Keratinocyte (primary cell): ENCODE data around the gene TMTC3. TPM values are rescaled to one million over a fixed set of nuclear protein-coding genes. Genes with fewer than 3 reads are reported as not detected.

ENCODE experiments used
- DNase-seq: peaks from one replicate; pipeline ENCODE4 v3.0.0-alpha.2; 2011; ENCODE audit warnings: low read depth, missing footprints, low spot score
- FAIRE-seq: peaks from 2 replicates; lab custom pipeline; 2011; peaks lifted over from hg19 to GRCh38; lab: Jason Lieb, UNC
- H2AFZ ChIP-seq: 2 replicates; pipeline ENCODE4 v1.6.0; 2012; ENCODE audit warnings: low read length, control low read depth, inconsistent platforms; ENCODE audit not compliant: control insufficient read depth
- H3K27ac ChIP-seq: 2 replicates; pipeline ENCODE4 v1.5.1; 2011; ENCODE audit warnings: low read length; ENCODE audit not compliant: control insufficient read depth, insufficient read depth
- H3K27me3 ChIP-seq: 3 replicates; pipeline ENCODE4 v1.6.0; 2011; ENCODE audit warnings: low read length; ENCODE audit not compliant: control insufficient read depth, insufficient read depth; ENCODE audit errors: extremely low read depth
- H3K36me3 ChIP-seq, 2 experiments: 2 replicates in 1 of 2; 3 replicates in 1 of 2; pipeline ENCODE4 v1.5.1; 2011; ENCODE audit warnings: low read length in 2 of 2, mild to moderate bottlenecking in 1 of 2; ENCODE audit not compliant: control insufficient read depth in 2 of 2, insufficient read depth in 2 of 2; ENCODE audit errors: extremely low read depth in 1 of 2
- H3K4me1 ChIP-seq: 3 replicates; pipeline ENCODE4 v1.5.1; 2011; ENCODE audit warnings: low read length; ENCODE audit not compliant: control insufficient read depth, insufficient read depth; ENCODE audit errors: extremely low read depth
- H3K4me2 ChIP-seq: 3 replicates; pipeline ENCODE4 v1.6.0; 2011; ENCODE audit warnings: low read depth, low read length; ENCODE audit not compliant: control insufficient read depth, insufficient read depth; ENCODE audit errors: extremely low read depth
- H3K4me3 ChIP-seq, 3 experiments: fragments of 200-600 bp in 1 of 3; sonication (generic) in 1 of 3; 2 replicates in 2 of 3; 3 replicates in 1 of 3; pipeline ENCODE4 v1.5.1; 2011 to 2016; ENCODE audit warnings: low read length in 3 of 3, mild to moderate bottlenecking in 3 of 3, control low read depth in 2 of 3, inconsistent platforms in 1 of 3, low read depth in 1 of 3, mixed read lengths in 1 of 3, mixed run types in 1 of 3, moderate library complexity in 1 of 3; ENCODE audit not compliant: control insufficient read depth in 2 of 3, insufficient read depth in 2 of 3; ENCODE audit errors: extremely low read depth in 1 of 3
- H3K79me2 ChIP-seq: 2 replicates; pipeline ENCODE4 v1.6.0; 2012; ENCODE audit warnings: low read length; ENCODE audit not compliant: control insufficient read depth, insufficient read depth
- H3K9ac ChIP-seq: 3 replicates; pipeline ENCODE4 v1.6.0; 2011; ENCODE audit warnings: low read length; ENCODE audit not compliant: control insufficient read depth, insufficient read depth; ENCODE audit errors: extremely low read depth
- H3K9me1 ChIP-seq: 3 replicates; pipeline ENCODE4 v1.6.0; 2011; ENCODE audit warnings: low read length; ENCODE audit not compliant: control insufficient read depth, insufficient read depth; ENCODE audit errors: extremely low read depth
- H3K9me3 ChIP-seq: 2 replicates; pipeline ENCODE4 v1.5.1; 2012; ENCODE audit warnings: low read depth, low read length; ENCODE audit not compliant: control insufficient read depth
- H4K20me1 ChIP-seq: 3 replicates; pipeline ENCODE4 v1.6.0; 2011; ENCODE audit warnings: low read length; ENCODE audit not compliant: control insufficient read depth, insufficient read depth; ENCODE audit errors: extremely low read depth
- EZH2 ChIP-seq: IDR thresholded peaks from one replicate; pipeline ENCODE4 v1.6.1; 2012; ENCODE audit warnings: inconsistent platforms, mild to moderate bottlenecking, low read length, moderate library complexity
- dilution Hi-C: fragments of 300-500 bp; cut with MboI; formaldehyde crosslinking; loops from one replicate; pipeline ENCODE4 v1.7.0; 2020; ENCODE audit warnings: low sequenced_read_pairs; ENCODE audit not compliant: extremely low pct_ligation_motif_present
- polyA plus RNA-seq, 5 experiments: library from polyadenylated mRNA; depleted of rRNA in 3 of 5; stranded (reverse) in 3 of 5; stranded (forward) in 1 of 5; unstranded in 1 of 5; fragments of >200 nt; gene quantifications; 1 replicate in 1 of 5; 2 replicates in 3 of 5; 3 replicates in 1 of 5; pipeline versions ENCODE4 v1.2.1 to v1.2.3, GENCODE V29; 2011 to 2012; ENCODE audit warnings: missing spikeins in 2 of 5, low read depth in 1 of 5, low replicate concordance in 1 of 5
- TF ChIP-seq, protein P1 (sequence below), 3 experiments: IDR thresholded peaks in 1 of 3; conservative IDR thresholded peaks in 1 of 3; optimal IDR thresholded peaks in 1 of 3; 2 replicates in 2 of 3; 3 replicates in 1 of 3; pipeline versions ENCODE3 to v1.5.1; 2011; ENCODE audit warnings: low read length in 3 of 3, mild to moderate bottlenecking in 3 of 3, moderate library complexity in 2 of 3, control low read depth in 1 of 3, inconsistent platforms in 1 of 3; ENCODE audit not compliant: insufficient read depth in 2 of 3; ENCODE audit errors: extremely low read depth in 1 of 3

The TMTC3 gene
- polyA plus RNA-seq, 1 donor (not counting 4 experiments of a cell fraction or from before 2014, with no cell fraction given) = 35.1 TPM

DNA sequence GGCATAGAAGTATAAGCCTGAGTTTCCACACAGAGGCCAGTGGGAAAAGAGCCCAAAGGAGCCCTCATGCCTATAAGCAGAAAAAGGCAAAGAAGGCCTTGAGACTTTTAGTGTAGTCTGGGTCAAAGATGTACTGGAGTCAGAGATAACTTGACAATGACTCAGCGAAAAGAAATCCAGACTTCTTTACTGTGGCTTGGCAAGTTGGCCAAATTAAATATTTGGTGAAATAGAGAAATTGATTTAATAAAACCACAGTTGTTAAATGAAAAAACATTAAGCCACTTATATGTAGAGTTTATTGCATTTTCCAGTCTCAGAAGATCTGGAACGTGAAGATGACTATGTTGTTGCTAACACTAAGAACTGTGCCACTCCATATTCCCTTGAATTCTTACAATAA, 105.1 kb downstream of the TMTC3 start:
- dilution Hi-C loops = no loop called here
- Histone ChIP-seq H3K9me1 (no peaks in the 10 kb centered on the region), H3K4me1 (peaks cover 24% of the 10 kb centered on the region), H3K79me2 (no peaks in the 10 kb centered on the region), H3K27ac (no peak overlapping the region), H3K27me3 (no peaks in the 10 kb centered on the region), H3K36me3 (no peaks in the 10 kb centered on the region), H2AFZ (no peak overlapping the region), H3K9ac (no peak overlapping the region), H3K9me3 (no peaks in the 10 kb centered on the region), H4K20me1 (no peaks in the 10 kb centered on the region), H3K4me2 (peak overlapping the region; percentile 3), H3K4me3 (no peak overlapping the region)
- TF ChIP-seq EZH2 = no peak
- TF ChIP-seq, protein P1, sequence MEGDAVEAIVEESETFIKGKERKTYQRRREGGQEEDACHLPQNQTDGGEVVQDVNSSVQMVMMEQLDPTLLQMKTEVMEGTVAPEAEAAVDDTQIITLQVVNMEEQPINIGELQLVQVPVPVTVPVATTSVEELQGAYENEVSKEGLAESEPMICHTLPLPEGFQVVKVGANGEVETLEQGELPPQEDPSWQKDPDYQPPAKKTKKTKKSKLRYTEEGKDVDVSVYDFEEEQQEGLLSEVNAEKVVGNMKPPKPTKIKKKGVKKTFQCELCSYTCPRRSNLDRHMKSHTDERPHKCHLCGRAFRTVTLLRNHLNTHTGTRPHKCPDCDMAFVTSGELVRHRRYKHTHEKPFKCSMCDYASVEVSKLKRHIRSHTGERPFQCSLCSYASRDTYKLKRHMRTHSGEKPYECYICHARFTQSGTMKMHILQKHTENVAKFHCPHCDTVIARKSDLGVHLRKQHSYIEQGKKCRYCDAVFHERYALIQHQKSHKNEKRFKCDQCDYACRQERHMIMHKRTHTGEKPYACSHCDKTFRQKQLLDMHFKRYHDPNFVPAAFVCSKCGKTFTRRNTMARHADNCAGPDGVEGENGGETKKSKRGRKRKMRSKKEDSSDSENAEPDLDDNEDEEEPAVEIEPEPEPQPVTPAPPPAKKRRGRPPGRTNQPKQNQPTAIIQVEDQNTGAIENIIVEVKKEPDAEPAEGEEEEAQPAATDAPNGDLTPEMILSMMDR (optimal IDR thresholded peaks at IDR 0.05 in 1 of 3, IDR thresholded peaks at IDR 0.05 in 1 of 3, conservative IDR thresholded peaks at IDR 0.05 in 1 of 3; ENCODE audit: extremely low read depth in 1 of 3, insufficient read depth in 2 of 3, low read length in 3 of 3) = no peak
- FAIRE-seq = peak; percentile 69
- peak; percentile 49 for DNase-seq

DNA sequence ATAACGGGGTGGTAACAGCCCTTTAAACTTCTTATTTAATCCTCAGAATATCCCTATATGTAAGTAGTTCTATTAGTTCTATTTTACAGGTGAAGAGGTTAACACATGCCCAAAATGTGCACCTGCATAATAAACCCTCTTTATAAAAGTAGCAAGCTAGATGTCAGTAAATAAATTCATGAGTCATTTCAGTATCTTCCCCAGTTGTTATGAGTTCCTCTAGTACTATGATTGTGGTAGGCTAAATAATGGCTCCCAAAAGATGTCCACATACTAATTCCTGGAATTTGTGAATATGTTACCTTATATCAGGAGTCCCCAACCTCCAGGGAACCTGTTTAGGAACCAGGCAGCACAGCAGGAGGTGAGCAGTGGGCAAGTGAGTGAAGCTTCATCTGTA, 106.5 kb downstream of the TMTC3 start:
- dilution Hi-C loops = no loop called here
- Histone ChIP-seq H3K9me3 (no peaks in the 10 kb centered on the region), H3K9ac (no peak overlapping the region), H3K36me3 (no peaks in the 10 kb centered on the region), H4K20me1 (no peaks in the 10 kb centered on the region), H3K9me1 (no peaks in the 10 kb centered on the region), H3K27ac (no peak overlapping the region), H3K4me1 (peaks cover 16% of the 10 kb centered on the region), H3K79me2 (no peaks in the 10 kb centered on the region), H3K27me3 (no peaks in the 10 kb centered on the region), H2AFZ (no peak overlapping the region), H3K4me3 (no peak overlapping the region), H3K4me2 (no peak overlapping the region)
- DNase-seq (no peak), FAIRE-seq (peak; percentile 9)
- no peak for TF ChIP-seq EZH2
- TF ChIP-seq, protein P1 (optimal IDR thresholded peaks at IDR 0.05 in 1 of 3, IDR thresholded peaks at IDR 0.05 in 1 of 3, conservative IDR thresholded peaks at IDR 0.05 in 1 of 3; ENCODE audit: extremely low read depth in 1 of 3, insufficient read depth in 2 of 3, low read length in 3 of 3) = no peak

Other genes with a start within 250 kb of the TMTC3 start
- not detected in 3 replicates for gene C12orf50, start 112.9 kb upstream of the TMTC3 start, polyA plus RNA-seq
- 3.7 to 5.6 TPM (median 4.7 TPM) in 3 replicates for gene CEP290, start 219 bp upstream of the TMTC3 start, polyA plus RNA-seq